PC-9 (cell line): ENCODE measurements around the gene ABI3BP. TPM values are rescaled to one million over a fixed set of nuclear protein-coding genes. Genes with fewer than 3 reads are reported as not detected.

Experiments
- BruUV-seq: library from RNA; stranded (reverse); fragments of 400-500 nt; replicated peaks from 2 replicates; lab custom pipeline; 2021; lab: Mats Ljungman, UMichigan
- CTCF ChIA-PET: fragments of 300-600 bp; sonication (Branson Sonifier 250); formaldehyde crosslinking; loops from one replicate; lab custom pipeline; 2022; ENCODE audit warnings: antibody characterized with exemption; lab: Charles Lee
- POLR2A ChIA-PET: fragments of 300-600 bp; sonication (Branson Sonifier 250); formaldehyde crosslinking; loops from one replicate; lab custom pipeline; 2022; ENCODE audit warnings: antibody characterized with exemption; ENCODE audit not compliant: unreplicated experiment; lab: Charles Lee
- DNase-seq, 2 experiments: peaks; one replicate each; pipeline versions ENCODE4 v3.0.0 to v3.0.0-alpha.2; 2015 to 2022; ENCODE audit warnings: mixed read lengths in 1 of 2
- H2AFZ ChIP-seq: fragments of 200-600 bp; sonication (generic); 2 replicates; pipeline ENCODE4 v1.8.1; 2017; ENCODE audit warnings: antibody characterized with exemption
- H3F3A ChIP-seq: fragments of 200-600 bp; sonication (generic); 2 replicates; pipeline ENCODE4 v1.8.1; 2017; ENCODE audit warnings: antibody characterized with exemption, mild to moderate bottlenecking, low read depth; ENCODE audit not compliant: insufficient read depth
- H3K27ac ChIP-seq: fragments of 200-600 bp; sonication (generic); 2 replicates; pipeline ENCODE4 v1.6.1; 2016; ENCODE audit warnings: mixed run types
- H3K27me3 ChIP-seq: fragments of 200-600 bp; sonication (generic); 2 replicates; pipeline ENCODE4 v1.6.1; 2016; ENCODE audit warnings: low read depth, mixed run types; ENCODE audit not compliant: insufficient read depth
- H3K36me3 ChIP-seq: fragments of 200-600 bp; sonication (generic); 2 replicates; pipeline ENCODE4 v1.6.1; 2016; ENCODE audit warnings: low read depth, mixed run types
- H3K4me1 ChIP-seq: fragments of 200-600 bp; sonication (generic); replicated peaks from 2 replicates; pipeline ENCODE4 v1.6.1; 2016; ENCODE audit warnings: mixed run types; ENCODE audit not compliant: insufficient read depth
- H3K4me2 ChIP-seq: fragments of 200-600 bp; sonication (generic); 2 replicates; pipeline ENCODE4 v1.6.1; 2017; ENCODE audit warnings: mixed run types
- H3K4me3 ChIP-seq: fragments of 200-600 bp; sonication (generic); 2 replicates; pipeline ENCODE4 v1.6.1; 2016; ENCODE audit warnings: mixed run types
- H3K79me2 ChIP-seq: fragments of 200-600 bp; sonication (generic); 2 replicates; pipeline ENCODE4 v1.6.1; 2017; ENCODE audit warnings: low read depth, mixed run types
- H3K9me2 ChIP-seq: fragments of 200-600 bp; sonication (generic); 2 replicates; pipeline ENCODE4 v1.8.1; 2017; ENCODE audit warnings: mild to moderate bottlenecking; ENCODE audit not compliant: insufficient read depth
- H3K9me3 ChIP-seq: fragments of 200-600 bp; sonication (generic); 2 replicates; pipeline ENCODE4 v1.8.1; 2016; ENCODE audit warnings: low read depth; ENCODE audit not compliant: insufficient read depth
- H4K20me1 ChIP-seq: fragments of 200-600 bp; sonication (generic); 2 replicates; pipeline ENCODE4 v1.8.1; 2017; ENCODE audit not compliant: insufficient read depth
- CTCF ChIP-seq: fragments of 200-600 bp; sonication (generic); conservative IDR thresholded peaks from 2 replicates; pipeline ENCODE4 v1.6.1; 2017; ENCODE audit warnings: mixed run types, antibody characterized with exemption, mild to moderate bottlenecking, moderate library complexity
- EZH2 ChIP-seq: fragments of 200-600 bp; sonication (generic); IDR thresholded peaks from 2 replicates; pipeline ENCODE4 v1.8.0; 2017; ENCODE audit warnings: antibody characterized with exemption, low read depth
- intact Hi-C: fragments of 100-400 bp; cut with micrococcal nuclease; formaldehyde crosslinking; loops from one replicate; pipeline ENCODE4 v1.10.0; 2022; ENCODE audit not compliant: unreplicated experiment
- total RNA-seq: library from RNA; stranded (reverse); gene quantifications from 2 replicates; pipeline ENCODE4 v1.2.3, GENCODE V29; 2021

The ABI3BP gene
- total RNA-seq, 1 experiment from 2014 or later: 4.2 TPM

DNA sequence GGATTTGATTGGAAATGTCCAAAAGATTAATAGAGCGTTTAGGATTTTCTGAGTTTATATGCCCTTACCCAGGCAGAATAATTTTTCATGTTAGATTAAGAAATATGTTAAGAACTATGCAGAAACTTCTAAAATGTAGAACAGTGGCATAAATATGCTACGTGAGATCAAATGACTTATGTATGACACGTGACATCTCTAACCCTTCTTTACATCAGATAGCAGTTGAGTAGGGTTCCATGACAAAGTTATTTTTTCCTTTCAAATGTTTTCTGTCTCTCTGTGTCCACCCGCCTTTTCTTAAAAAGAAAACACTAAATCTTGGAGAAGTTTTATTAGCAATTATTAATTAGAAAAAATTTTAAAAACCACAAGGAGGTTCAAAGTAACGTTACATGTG is 292.5 kb downstream of the ABI3BP start:
- Histone ChIP-seq H3K27me3 (no peaks in the 10 kb centered on the region), H3K79me2 (no peaks in the 10 kb centered on the region), H2AFZ (no peak overlapping the region), H3K27ac (no peak overlapping the region), H4K20me1 (no peaks in the 10 kb centered on the region), H3K4me1 (peaks cover 15% of the 10 kb centered on the region), H3K4me2 (no peak overlapping the region), H3K9me2 (no peaks in the 10 kb centered on the region), H3K4me3 (no peak overlapping the region), H3F3A (no peaks in the 10 kb centered on the region), H3K9me3 (0 out of 2 replicates have a peak, but pooled peaks cover 8% of the 10 kb centered on the region), H3K36me3 (no peaks in the 10 kb centered on the region)
- ChIA-PET POLR2A (no interaction called here), CTCF (no interaction called here)
- DNase-seq: no peak
- no peak for TF ChIP-seq EZH2
- no peak for TF ChIP-seq CTCF
- intact Hi-C loops: no loop called here
- no TSS peak for BruUV-seq
